T-helper 9 cell (primary cell): ENCODE results near the gene CARS2.
A peak's percentile ranks its signal among the peaks of the same experiment; 100 is the strongest.
"Not testable (repeated sequence)": the region's sequence is repeated elsewhere in the genome, so short reads cannot be mapped to it uniquely, and the experiment has no call there.

Experiments
- DNase-seq: peaks from one replicate; pipeline ENCODE4 v3.0.0-alpha.2; 2020

The CARS2 gene

GRCh38 chr13:110615322-110616102 lies 90.4 kb downstream of the CARS2 start, which contains the start of gene NAXD:
Gene NAXD (plus strand): TSS chr13:110615545. CDS start chr13:110615602, 57 bp downstream.
- peak; percentile 53 for DNase-seq

- no peak for DNase-seq
Observed at GRCh38 chr13:110615005-110615321, 91.0 kb downstream of the CARS2 start.

GRCh38 chr13:110610955-110611595 lies 94.8 kb downstream of the CARS2 start:
- no peak for DNase-seq

GRCh38 chr13:110607675-110608224 lies 98.2 kb downstream of the CARS2 start:
- no peak for DNase-seq

GRCh38 chr13:110606281-110606680 lies 99.6 kb downstream of the CARS2 start:
- not testable (repeated sequence) for DNase-seq

- DNase-seq = no peak
Observed at GRCh38 chr13:110605132-110605531, 100.8 kb downstream of the CARS2 start.

GRCh38 chr13:110600980-110601379 lies 104.9 kb downstream of the CARS2 start:
- no peak for DNase-seq

- DNase-seq = no peak
Observed at GRCh38 chr13:110600261-110600819, 105.6 kb downstream of the CARS2 start.

GRCh38 chr13:110597041-110597689 lies 108.8 kb downstream of the CARS2 start:
- no peak for DNase-seq

GRCh38 chr13:110593430-110594130 lies 112.3 kb downstream of the CARS2 start:
- DNase-seq = no peak

GRCh38 chr13:110592665-110593064 lies 113.3 kb downstream of the CARS2 start:
- DNase-seq = no peak
